NCI-H226 (cell line): ENCODE results near the gene PREX1.
"Not testable (repeated sequence)": the region's sequence is repeated elsewhere in the genome, so short reads cannot be mapped to it uniquely, and the experiment has no call there.

Source experiments
- DNase-seq: peaks from one replicate; pipeline ENCODE4 v3.0.0-alpha.2; 2015

The PREX1 gene

DNA sequence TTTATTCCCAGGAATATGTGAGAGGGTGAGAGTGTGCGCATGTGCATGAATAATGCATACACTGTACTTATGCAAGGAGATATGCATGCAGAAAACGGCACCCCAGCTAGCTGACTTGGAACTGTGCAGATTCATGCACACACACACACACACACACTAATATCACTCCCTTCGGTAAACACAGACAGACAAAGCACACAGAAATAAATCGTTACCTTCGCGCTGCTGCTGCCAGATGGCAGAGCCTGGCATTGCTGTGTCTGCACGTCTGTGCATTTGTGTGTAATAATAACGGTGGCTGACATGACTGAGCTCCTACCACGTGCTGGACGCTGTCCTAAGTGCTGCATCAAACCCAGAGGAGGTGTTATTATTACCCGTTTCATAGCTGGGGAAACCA lies 36.8 kb downstream of the PREX1 start:
- no peak for DNase-seq

DNA sequence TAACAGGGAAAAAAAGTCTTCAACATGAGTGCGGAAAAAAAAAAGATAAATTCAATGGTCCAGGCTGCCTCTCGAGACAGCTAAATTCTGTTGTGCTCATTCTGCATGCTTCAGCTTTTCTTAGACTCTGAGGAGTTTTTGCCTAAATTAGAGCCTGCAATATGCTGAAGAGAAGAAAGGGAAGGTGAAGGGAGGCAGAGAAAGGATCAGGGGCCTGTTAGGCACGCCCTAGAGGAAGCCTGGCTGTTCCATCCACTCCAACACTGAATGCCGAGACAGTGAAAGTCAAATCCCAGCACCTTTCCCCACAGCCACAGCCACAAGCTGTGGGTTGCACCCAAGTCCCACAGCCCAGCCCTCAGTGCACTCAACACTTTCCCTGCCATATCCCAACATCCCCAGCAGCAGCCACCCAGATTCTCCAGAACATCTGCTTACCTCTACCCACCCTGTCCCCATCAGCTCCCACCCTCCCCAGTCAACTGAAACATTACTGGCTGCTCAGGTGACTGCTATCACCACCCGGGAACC lies 37.3 kb downstream of the PREX1 start:
- no peak for DNase-seq

DNA sequence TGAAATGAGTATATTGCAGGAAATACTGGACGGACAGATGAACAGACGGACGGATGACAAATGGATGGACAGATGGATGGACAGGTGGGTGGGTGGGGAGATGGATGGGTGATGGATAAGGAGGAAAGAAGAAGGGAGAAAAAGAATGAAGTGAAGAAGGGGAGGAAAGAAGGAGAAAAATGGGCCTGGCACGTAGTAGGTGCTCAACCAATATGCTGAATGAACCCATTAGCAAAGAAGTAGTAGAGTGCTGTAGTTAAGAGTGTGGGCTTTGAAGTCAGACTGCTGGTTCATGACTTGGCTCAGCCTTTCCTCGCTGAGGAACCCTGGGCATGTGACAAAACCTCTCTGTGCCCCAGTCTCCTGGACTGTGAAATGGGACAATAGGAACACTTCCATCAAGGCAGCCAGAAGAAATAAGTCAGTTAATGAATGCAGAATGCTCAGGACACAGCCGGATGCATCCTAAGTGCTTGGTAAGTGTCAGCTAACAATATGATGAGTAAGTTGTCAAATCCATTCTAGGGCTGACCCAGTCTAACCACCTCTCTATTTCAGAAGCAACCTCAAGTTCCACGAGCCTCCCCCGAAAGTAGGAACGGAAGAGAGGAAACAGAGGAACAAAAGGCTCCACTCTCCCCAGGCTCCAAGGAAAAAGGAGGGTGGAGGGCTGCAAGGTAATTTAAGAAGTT lies 37.9 kb downstream of the PREX1 start:
- DNase-seq = no peak

DNA sequence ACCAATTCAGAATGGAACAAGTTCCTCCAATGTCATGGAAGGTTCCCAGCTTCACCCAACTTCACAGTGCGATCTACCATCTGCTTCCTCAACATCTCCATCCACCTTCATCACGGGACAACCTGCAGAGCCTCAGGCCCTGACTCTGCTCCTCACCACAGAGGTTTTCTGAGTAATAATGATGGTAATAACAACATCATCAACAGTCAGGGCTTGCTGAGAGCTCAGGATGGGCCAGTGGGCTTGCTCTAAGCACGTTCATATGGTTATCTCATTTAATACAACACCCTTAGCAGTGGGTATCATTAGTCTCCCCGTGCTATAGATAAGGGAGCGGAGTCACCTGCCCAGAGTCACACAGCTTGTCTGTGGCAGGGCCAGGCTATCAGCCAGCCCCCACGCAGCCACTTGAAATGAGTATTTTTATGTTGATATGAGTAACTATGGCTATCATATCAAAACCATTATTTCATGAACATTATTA lies 38.6 kb downstream of the PREX1 start:
- DNase-seq = no peak

DNA sequence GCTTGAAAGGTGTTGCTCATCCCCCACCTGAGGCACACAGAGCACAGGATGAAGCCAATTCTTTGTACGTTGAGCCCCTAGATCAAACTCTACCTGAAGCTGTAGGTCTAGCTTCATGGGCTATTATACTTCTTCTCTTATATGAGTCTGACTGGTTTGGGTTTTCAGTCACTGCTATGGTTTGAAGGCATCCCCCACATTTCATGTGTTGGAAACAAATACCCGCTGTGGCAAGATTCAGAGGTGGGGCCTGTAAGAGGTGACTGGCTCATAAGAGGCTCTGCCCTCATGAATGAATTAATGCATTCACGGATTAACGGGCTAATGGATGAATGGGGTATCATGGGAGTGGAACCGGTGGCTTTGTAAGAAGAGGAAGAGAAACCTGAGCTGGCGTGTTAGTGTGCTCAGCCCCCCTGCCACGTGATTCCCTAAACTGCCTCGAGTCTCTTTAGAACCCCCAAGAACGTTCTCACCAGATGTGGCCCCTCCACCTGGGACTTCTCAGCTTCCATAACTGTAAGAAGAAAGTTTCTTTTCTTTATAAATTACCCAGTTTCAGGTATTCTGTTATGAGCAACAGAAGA lies 39.2 kb downstream of the PREX1 start:
- DNase-seq = no peak

DNA sequence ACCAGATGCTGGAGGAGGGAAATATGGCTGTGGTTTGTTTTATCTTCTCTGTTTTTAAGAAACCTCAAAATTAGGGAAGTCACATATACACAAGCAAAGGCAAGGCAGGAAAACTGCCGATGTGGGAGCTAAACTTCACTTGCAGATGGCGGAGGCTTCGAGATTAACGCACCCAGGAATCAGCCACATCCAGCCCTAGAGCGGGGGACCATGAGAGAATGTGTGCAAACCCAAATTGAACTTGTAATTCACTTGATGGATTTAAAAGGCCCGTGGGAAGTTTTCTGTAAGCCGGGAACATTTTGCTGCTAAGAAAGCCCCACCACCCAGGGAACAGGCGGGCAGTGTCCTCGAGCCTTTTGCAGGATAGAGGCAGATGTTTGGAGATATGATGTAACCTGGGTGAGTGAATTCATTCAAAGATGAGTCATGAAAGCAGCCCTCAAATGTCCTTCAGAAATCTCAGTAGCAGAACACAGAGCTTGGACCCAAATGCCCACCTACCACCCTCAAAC lies 39.9 kb downstream of the PREX1 start:
- peak; percentile 32 for DNase-seq

DNA sequence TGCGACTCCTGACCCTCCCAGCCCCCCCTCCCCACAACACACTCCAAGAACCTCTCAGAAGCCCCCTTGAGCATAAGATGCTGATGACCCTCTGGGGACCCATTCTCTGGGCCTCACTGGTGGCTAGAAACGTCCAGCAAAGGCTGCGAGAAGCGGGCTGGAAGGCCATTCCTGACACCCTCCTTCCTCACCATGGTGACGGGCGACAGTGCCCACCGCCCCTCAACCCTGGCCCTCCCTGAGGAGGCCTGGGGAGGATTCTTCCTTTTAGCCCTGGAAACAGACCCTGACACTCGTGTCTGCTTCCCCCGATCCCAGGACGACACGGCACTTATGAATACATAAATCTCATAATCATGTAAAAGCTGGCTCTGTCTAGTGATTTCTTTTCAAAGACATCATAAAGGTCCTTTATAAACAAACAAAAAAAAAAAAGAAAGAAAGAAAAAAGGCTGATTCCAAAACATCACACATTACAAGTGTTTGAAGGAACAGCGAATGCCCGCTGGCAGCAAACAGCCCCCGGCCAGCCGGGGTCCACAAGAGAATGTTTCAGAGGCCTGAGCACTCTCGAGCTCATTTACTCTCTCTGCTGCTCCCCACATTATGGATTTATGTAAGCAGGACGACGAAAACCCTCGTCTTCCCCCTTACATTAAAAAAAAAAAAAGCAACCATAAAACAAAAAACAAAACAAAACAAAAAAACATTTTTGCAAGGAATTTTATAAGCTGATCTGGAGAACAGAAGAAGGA lies 40.7 kb downstream of the PREX1 start:
- no peak for DNase-seq

DNA sequence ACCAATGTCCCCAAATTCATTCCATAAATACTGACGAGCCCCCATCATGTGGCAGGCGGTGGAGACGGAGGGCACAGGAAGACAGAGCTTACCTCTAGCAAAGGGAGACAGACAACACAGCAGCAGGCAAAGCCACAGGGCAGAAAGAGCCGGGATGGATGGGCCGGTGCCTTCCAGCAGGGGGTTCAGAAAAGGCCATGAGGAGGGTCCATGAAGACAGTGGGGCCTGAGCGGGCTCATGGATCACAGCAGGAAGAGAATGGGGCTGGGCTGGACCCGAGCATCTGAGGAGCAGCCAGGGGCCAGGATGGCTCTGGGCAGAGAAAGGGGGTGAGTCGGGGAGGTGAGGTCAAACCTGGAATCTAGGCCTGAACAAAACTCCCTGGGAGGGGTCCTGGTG lies 42.0 kb downstream of the PREX1 start:
- DNase-seq = no peak

DNA sequence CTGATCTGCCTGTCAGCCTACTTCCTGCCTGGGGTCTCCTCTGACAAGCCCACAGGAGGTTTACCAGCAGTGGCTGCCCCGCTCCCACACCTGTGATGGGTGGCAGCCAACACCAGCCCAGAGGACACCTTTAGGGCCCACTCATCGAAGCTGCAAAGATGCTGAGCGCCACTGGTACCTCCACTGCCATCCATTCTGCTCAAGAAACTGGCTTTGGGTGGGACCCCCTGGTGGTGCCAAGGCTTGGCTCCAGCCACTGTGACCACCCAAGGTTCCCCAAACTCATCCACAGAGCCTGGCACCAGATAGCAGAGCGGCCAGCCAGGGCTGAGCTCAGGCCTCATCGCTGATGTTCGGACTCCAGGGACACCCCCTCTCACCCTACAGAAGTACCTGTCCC lies 42.5 kb downstream of the PREX1 start:
- DNase-seq = no peak

DNA sequence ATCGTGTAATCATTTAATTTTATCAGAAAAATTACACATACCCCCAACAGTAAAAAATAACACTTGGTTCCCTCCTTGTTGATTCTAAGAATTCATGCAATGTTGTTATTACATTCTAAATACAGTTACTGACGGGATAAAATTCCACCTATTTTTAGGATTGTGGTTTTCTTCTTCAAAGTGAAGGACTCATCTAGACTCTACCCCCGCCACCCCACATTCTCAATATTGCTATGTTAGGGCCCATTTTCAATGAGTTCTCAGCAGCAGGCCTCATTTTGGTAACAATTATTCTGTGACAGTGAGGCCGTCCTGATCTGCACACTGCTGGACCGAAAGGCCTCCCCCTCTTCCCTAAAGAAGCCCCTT lies 43.5 kb downstream of the PREX1 start:
- no peak for DNase-seq

DNA sequence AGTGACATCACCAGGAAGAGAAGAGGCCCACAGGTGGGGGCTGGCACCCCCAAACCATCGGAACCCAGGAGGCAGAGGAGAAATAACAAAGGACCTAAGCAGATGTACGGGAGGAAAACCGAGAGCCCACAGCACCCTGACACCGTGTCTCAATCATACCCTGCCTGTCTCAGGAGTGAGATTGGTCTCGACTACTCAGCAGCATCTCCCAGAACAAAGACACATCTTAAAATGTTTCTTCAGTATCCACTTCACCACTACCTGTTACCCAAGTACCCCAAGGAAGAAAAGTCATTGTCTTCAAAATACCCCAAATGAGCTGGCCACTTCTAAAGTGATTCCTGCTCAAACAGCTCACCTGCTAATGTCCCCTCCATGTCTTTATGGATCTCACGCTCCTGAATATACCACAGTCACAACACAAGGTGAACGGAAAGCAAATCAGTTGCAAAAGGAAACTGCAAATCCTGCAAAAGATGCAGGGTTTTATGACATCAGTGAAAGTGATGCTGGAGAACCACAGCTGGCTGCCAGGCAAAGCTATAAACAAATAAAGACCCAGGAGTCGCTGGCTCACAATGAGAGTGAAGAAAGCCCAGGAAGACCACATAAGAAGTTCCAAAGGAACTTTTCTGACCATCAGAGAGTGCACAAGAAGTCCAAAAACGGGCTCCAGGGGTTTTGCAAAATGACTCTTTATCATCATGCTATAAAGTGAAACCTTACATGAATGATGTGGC lies 44.1 kb downstream of the PREX1 start:
- no peak for DNase-seq

DNA sequence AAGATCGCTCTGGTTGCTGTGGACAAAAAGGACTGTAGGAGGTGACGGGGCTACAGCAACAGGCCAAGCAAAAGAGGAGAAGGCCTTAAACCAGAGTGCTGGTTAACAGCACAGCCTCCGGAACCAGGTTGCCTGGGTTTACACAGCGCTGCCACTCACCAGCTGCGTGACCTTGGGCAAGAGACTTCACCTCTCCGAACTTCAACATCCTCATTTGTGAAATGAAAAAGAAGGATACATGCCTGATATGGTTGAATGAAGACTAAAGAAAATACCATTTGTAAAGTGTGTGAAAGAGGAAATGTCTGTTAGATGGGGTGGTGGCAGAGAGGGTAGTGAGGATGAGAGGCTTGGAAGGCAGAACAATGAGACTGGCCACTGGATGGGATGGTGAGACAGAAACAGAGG lies 44.9 kb downstream of the PREX1 start:
- DNase-seq = no peak

DNA sequence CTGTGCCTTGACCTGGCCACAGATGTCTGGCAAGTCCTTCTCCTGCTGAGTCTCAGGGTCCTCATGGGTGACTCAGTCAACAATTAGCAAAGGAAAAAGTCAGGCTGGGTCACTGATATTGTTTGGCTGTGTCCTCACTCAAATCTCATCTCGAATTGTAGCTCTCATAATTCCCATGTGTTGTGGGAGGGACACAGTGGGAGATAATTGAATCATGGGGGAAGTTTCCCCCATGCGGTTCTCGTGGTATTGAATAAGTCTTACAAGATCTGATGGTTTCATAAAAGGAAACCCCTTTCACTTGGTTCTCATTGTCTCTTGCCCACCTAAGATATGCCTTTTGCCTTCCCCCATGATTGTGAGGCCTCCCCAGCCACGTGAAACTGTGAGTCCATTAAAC lies 45.7 kb downstream of the PREX1 start:
- no peak for DNase-seq

DNA sequence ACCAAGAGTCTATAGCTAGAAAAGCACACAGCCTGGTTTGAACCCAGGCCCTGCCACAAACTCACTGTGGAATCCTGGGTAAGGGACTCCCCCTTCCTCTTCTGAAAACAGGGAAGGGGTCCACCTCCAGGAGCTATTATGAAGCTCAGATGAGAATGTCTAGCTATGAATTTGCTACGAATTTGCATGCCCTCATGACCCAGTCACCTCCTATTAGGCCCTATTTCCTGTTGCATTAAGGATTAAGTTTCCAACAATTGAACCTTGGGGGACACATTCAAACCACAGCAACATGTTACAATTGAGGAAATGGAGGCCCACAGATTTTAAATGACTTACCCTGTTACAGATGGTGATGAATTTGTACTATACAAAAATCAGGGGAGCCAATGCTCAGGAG lies 46.2 kb downstream of the PREX1 start:
- no peak for DNase-seq

DNA sequence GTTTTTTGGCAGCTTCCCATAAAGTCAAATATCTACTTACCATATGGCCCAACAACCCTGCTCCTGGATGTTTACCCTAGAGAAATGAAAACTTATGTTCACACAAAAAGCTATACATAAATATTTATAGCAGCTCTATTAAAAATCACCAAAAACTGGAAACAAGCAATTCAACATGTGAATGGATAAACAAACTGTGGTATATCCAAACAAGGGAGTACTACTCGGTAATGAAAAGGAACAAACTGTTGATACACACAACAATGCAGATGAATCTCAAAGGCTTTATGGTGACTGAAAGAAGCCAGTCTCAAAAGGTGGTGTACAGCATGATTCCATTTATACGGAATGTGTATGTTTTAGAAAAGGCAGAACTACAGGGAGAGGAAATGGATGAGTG lies 48.4 kb downstream of the PREX1 start:
- DNase-seq = no peak

DNA sequence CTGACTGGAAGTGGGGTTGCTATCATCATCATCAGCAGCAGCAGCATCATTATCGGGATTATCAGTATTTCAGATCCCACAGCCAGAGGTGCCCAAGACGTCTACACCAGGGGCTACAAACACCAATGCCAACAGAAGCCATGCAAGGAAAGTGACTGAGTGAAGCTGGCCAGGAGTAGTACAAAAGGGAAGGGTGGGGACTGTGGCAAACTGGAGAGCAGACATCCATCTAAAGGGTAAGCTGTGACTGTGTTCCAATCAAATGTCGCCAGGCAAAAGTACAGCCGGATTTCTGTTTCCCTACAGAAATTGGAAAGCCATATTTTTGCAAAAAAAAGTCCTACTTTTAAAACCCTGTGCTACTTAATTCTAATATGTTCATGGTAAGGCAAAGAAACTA lies 50.0 kb downstream of the PREX1 start:
- no peak for DNase-seq

DNA sequence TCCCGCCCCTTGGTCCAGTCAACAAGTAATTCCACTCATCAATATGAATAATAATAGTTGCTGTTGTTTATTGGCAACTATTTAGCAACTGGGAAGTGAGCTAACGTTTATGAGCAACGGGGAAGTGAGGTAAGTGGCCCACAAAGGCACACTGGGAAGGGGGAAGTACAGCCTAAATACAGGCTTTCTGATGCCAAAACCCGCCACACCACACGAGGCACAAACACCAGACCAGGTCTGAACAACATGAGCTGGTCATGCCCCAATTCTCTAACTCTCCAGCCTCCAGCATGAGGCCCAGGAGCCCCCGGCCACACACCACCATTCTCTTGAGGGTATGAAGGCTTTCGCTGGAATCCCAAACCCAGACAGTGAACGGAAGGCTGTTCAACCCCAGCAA lies 50.8 kb downstream of the PREX1 start:
- DNase-seq = no peak

DNA sequence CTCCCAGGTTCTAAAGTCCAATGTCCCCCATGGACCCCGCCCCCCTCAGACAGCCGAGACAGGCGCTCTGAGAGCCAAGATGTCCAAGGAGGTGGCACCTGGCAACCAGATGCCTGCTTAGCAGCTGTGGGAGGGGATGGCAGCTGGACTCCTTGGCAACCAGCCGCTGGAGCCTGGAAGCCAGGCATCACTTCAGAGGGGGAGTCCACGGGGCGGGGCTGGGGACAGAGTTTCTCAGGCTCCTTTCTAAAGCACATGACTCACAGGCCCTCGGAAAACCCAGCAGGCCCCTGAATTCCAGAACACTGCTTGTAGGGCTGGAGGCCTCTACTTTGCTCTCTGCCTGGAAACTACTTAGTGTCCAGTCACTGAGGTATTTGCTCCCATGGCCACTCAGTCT lies 51.5 kb downstream of the PREX1 start:
- no peak for DNase-seq

DNA sequence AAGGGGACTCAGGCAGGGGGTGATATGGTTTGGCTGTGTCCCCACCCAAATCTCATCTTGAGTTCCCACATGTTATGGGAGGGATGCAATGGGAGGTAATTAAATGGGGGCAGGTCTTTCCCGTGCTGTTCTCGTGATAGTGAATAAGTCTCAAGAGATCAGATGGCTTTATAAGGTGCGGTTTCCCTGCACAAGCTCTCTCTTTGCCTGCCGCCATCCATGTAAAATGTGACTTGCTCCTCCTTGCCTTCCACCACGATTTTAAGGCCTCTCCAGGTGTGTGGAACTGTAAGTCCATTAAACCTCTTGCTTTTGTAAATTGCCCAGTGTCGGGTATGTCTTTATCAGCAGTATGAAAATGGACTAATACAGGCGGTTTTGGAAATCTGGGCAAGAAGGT lies 52.3 kb downstream of the PREX1 start:
- not testable (repeated sequence) for DNase-seq

DNA sequence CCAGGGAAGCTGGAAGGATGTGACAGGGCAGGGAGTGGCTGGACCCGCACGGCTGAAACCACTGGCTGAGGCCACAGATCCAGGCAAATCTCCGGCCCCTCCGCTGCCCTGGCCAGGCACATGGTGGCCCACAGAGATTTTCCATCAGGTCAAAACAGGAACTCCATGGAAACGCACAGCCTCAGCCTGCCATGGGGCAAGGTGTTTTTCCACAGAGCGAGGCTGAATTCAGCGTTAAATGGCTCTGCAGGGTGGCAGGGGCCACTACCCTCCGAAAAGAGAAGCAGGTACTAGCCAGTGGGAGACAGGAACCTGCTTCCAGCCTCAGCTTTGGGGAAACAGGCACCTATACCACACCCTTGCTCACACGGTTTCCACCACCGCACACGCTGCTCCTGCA lies 53.1 kb downstream of the PREX1 start:
- no peak for DNase-seq

DNA sequence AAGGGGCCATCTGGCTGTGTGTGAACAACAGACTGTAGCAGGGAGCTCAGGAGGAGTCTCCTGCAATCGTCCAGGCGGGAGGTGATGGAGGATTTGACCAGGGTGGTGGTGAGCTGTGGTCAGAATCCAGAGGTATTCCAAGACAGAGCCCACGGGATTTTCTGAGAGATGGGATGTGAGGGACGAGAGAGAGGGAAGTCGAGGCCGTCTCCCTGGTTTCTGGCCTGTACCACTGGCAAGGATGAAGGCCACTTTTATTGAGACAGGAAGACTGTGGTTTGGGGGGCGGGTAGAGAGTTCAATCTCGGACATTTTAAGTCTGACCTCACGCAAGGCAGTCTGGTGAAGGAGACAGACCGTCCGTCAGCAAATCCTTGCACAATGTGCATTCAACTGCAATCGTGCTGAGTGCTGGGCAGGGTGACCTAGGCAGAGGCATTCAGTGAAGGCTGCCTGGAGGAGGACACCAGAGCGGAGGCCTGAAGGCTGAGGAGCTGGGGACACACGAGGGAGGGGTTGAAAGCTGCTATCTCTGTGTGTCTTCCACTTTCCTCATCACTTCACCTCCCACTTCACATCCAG lies 53.9 kb downstream of the PREX1 start:
- DNase-seq = no peak

DNA sequence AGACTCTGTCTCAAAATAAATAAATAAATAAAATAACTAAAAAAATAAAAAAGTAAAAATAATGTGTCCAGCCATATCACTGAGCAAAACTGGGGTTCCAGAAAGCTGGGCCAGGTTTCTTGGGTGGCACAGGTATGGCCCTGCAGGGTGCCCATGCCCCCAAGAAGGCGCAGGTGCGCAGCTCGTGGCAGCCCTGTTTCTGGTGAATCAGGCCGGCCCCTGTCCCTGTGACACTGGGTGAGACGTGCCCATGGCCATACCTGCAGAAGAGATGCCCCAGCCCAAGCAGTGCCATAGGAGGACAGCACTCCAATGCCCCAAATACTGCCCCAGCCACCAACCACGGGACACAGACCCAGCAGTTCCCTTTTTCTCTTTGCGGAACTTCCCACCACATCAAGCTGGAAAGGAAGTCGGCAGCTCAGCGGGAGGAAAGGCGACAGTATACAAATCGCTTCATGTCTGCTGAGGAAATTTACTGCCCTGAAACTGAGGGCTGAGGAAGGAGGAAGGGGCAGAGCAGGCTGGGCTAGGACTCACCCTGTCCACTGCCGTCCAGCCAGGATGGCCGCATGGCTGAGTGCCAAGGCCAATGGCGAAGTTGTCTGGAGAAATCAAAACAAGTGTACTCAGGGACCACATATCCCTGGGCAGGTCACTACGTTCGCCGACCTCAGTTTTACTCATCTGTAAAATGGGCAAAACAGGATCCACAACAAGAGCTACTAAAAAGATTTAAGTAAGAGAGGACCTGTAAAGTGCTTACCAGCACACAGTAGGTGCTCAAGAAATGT lies 55.4 kb downstream of the PREX1 start:
- no peak for DNase-seq
